CD14-positive monocyte (primary cell): ENCODE results near the gene STK32C. TPM values are rescaled to one million over a fixed set of nuclear protein-coding genes. Genes with fewer than 3 reads are reported as not detected.

Source experiments
- DNase-seq, 3 donors: peaks; one replicate each; pipeline ENCODE4 v3.0.0-alpha.2; 2011 to 2022
- H2AFZ ChIP-seq: 2 replicates; pipeline ENCODE4 v1.6.0; 2012; ENCODE audit warnings: mild to moderate bottlenecking, low read depth, low read length, inconsistent platforms; ENCODE audit not compliant: insufficient read depth, poor library complexity, severe bottlenecking
- H3K27ac ChIP-seq, 2 donors: 1 replicate in 1 of 2; 2 replicates in 1 of 2; pipeline ENCODE4 v1.5.1; 2012 to 2013; ENCODE audit warnings: low read length in 2 of 2, control low read depth in 1 of 2, inconsistent platforms in 1 of 2, low read depth in 1 of 2, mild to moderate bottlenecking in 1 of 2
- H3K27me3 ChIP-seq, 2 donors: one replicate each; pipeline versions ENCODE4 v1.6.0 to v1.6.1; 2011 to 2013; ENCODE audit warnings: low read length in 2 of 2; ENCODE audit not compliant: control insufficient read depth in 2 of 2, insufficient read depth in 2 of 2
- H3K36me3 ChIP-seq, 2 donors: replicated peaks in 1 of 2; 1 replicate in 1 of 2; 2 replicates in 1 of 2; pipeline versions ENCODE4 v1.5.1 to v1.6.1; 2012 to 2013; ENCODE audit warnings: low read length in 2 of 2, control low read depth in 1 of 2, inconsistent platforms in 1 of 2, mild to moderate bottlenecking in 1 of 2; ENCODE audit not compliant: insufficient read depth in 2 of 2, control insufficient read depth in 1 of 2
- H3K4me1 ChIP-seq, 2 donors: 1 replicate in 1 of 2; 2 replicates in 1 of 2; pipeline versions ENCODE4 v1.5.1 to v1.6.1; 2012 to 2013; ENCODE audit warnings: low read length in 2 of 2, control low read depth in 1 of 2, inconsistent platforms in 1 of 2, mild to moderate bottlenecking in 1 of 2, moderate library complexity in 1 of 2; ENCODE audit not compliant: insufficient read depth in 2 of 2, control insufficient read depth in 1 of 2
- H3K4me2 ChIP-seq: replicated peaks from 2 replicates; pipeline ENCODE3; 2012; ENCODE audit warnings: low read length, moderate library complexity, mild to moderate bottlenecking; ENCODE audit not compliant: poor library complexity, severe bottlenecking; ENCODE audit errors: extremely low read depth
- H3K4me3 ChIP-seq, 3 experiments: fragments of 200-600 bp in 1 of 3; sonication (generic) in 1 of 3; replicated peaks in 1 of 3; 1 replicate in 2 of 3; 2 replicates in 1 of 3; pipeline ENCODE4 v1.5.1; 2011 to 2013; ENCODE audit warnings: low read length in 3 of 3, mild to moderate bottlenecking in 3 of 3, control low read depth in 2 of 3, low read depth in 2 of 3, inconsistent platforms in 1 of 3, moderate library complexity in 1 of 3
- H3K79me2 ChIP-seq: 2 replicates; pipeline ENCODE4 v1.6.0; 2012; ENCODE audit warnings: mild to moderate bottlenecking, control low read depth, inconsistent platforms, low read length, moderate library complexity; ENCODE audit not compliant: insufficient read depth
- H3K9ac ChIP-seq: 2 replicates; pipeline ENCODE4 v1.6.0; 2017; ENCODE audit warnings: low read length, mild to moderate bottlenecking; ENCODE audit not compliant: insufficient read depth, poor library complexity, severe bottlenecking
- H3K9me3 ChIP-seq, 2 donors: replicated peaks in 1 of 2; 1 replicate in 1 of 2; 2 replicates in 1 of 2; pipeline versions ENCODE4 v1.5.1 to v1.6.1; 2012 to 2013; ENCODE audit warnings: low read length in 2 of 2, control low read depth in 1 of 2; ENCODE audit not compliant: control insufficient read depth in 1 of 2, insufficient read depth in 1 of 2
- H4K20me1 ChIP-seq: 2 replicates; pipeline ENCODE4 v1.6.0; 2012; ENCODE audit warnings: mild to moderate bottlenecking, low read length, control low read depth, moderate library complexity; ENCODE audit not compliant: insufficient read depth
- H3K27ac Mint-ChIP-seq, 7 donors: one replicate each; pipeline ENCODE4 v1.8.0; 2020; ENCODE audit warnings: mild to moderate bottlenecking in 7 of 7, mixed read lengths in 7 of 7, moderate library complexity in 6 of 7, inconsistent platforms in 2 of 7
- H3K27me3 Mint-ChIP-seq, 3 donors: one replicate each; pipeline ENCODE4 v1.8.0; 2021 to 2022; ENCODE audit warnings: low read depth in 3 of 3, mild to moderate bottlenecking in 3 of 3, mixed read lengths in 3 of 3, moderate library complexity in 3 of 3, inconsistent platforms in 1 of 3
- H3K36me3 Mint-ChIP-seq, 2 donors: one replicate each; pipeline ENCODE4 v1.8.0; 2020; ENCODE audit warnings: mixed read lengths in 2 of 2, inconsistent platforms in 1 of 2, mild to moderate bottlenecking in 1 of 2
- H3K4me1 Mint-ChIP-seq: one replicate; pipeline ENCODE4 v1.8.0; 2020; ENCODE audit warnings: mild to moderate bottlenecking, mixed read lengths
- H3K4me3 Mint-ChIP-seq, 2 donors: one replicate each; pipeline ENCODE4 v1.8.0; 2020; ENCODE audit warnings: mild to moderate bottlenecking in 2 of 2, mixed read lengths in 2 of 2, moderate library complexity in 1 of 2
- H3K9me3 Mint-ChIP-seq, 7 donors: one replicate each; pipeline ENCODE4 v1.8.0; 2020 to 2022; ENCODE audit warnings: mixed read lengths in 7 of 7, mild to moderate bottlenecking in 6 of 7, moderate library complexity in 6 of 7, inconsistent platforms in 2 of 7
- CTCF ChIP-seq: fragments of 200-600 bp; IDR thresholded peaks from one replicate; pipeline ENCODE4 v1.8.0; 2022; ENCODE audit warnings: antibody characterized with exemption, mild to moderate bottlenecking
- WGBS: methylation state at CpG from one replicate; pipeline ENCODE4 v1.1.5; 2013; ENCODE audit warnings: missing lambda C conversion rate; ENCODE audit not compliant: insufficient coverage; 5-methylcytosine and 5-hydroxymethylcytosine counted together
- intact Hi-C, 2 donors: fragments of 100-400 bp; cut with micrococcal nuclease; formaldehyde crosslinking; loops; one replicate each; pipeline versions ENCODE4 v1.15.0 to v1.15.1; 2023
- polyA plus RNA-seq, 3 donors: library from polyadenylated mRNA; depleted of rRNA in 1 of 3; unstranded in 2 of 3; stranded (reverse) in 1 of 3; fragments of 300-500 nt in 2 of 3; fragments of >200 nt in 1 of 3; fragmentation: Illumina TruSeq in 2 of 3; gene quantifications; 1 replicate in 2 of 3; 2 replicates in 1 of 3; pipeline ENCODE4 v1.2.3, GENCODE V29; 2012 to 2021

STK32C gene
- polyA plus RNA-seq, 3 donors, result 13.6 to 22.8 (median 18.4) TPM

DNA sequence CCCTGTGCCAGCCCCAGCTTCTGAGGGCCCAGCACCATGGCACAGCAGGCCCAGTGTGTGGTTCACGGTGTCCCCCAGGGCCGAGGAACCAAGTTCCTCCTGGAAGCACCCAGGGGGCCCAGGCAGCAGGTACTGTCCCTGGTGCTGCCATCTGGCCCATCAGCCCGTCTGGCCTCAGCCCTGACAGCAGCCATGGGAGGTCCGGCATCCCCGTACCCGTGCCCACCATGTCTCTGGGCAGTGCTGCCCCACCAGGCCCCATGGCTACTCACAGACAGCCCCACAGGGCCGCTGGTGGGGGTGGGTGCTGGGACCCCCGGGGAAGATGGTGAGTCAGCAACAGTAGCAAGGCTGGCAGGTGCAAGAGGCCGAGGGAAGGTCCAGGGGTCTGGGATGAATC is 32.8 kb downstream of the STK32C start:
- no peaks in the 10 kb centered on the region for H3K79me2 ChIP-seq
- no peak overlapping the region for H3K4me3 ChIP-seq
- peaks cover 0 to 2% (median 0%) of the 10 kb centered on the region in 7 donors for H3K9me3 Mint-ChIP-seq
- H2AFZ ChIP-seq, result no peak overlapping the region
- peaks cover 49% of the 10 kb centered on the region for H4K20me1 ChIP-seq
- H3K27me3 Mint-ChIP-seq, result peaks cover 2 to 7% (median 4%) of the 10 kb centered on the region in 3 donors
- no peak for TF ChIP-seq CTCF
- H3K9ac ChIP-seq, result no peak overlapping the region
- peaks cover under 1% of the 10 kb centered on the region for H3K4me1 Mint-ChIP-seq
- H3K4me2 ChIP-seq, result no peak overlapping the region
- no peak overlapping the region for H3K27ac ChIP-seq
- no peaks in the 10 kb centered on the region for H3K4me1 ChIP-seq
- H3K9me3 ChIP-seq, result no peaks in the 10 kb centered on the region
- no peaks in the 10 kb centered on the region for H3K36me3 ChIP-seq
- 91% methylated on average over 7 of the region's 9 CpGs for WGBS
- intact Hi-C loops, result no loop called here
- H3K4me3 Mint-ChIP-seq, result no peak overlapping the region
- no peaks in the 10 kb centered on the region for H3K27me3 ChIP-seq
- no peak for DNase-seq
- peaks cover 2 to 4% of the 10 kb centered on the region in 2 donors for H3K36me3 Mint-ChIP-seq
- peak overlapping the region in 1 of 7 donors; percentile 42 for H3K27ac Mint-ChIP-seq

DNA sequence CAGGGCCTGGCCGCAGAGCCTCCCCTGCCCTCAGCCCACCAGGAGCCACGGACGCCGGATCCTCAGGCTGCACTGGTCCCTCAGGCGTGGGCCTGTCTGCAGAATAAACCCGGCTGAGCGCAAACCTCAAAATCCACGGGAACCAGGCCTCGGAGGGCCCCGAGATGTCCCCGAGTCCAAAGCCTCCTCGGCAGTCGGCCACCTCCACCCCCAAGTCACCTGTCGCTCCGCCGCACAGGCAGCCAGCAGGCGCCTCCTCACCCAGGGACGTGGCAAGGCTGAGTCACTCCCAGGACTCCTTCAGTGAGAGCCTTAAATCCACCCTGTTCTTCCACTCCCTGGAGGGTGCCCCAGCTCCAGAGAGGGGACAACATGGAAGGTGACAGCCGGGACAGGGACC is 33.2 kb downstream of the STK32C start:
- 95% methylated on average over 18 of the region's 19 CpGs for WGBS
- peaks cover 0 to under 1% (median 0%) of the 10 kb centered on the region in 7 donors for H3K9me3 Mint-ChIP-seq

More for the DNA sequence above, 33.2 kb downstream of the STK32C start:
- H3K4me1 ChIP-seq, result no peaks in the 10 kb centered on the region
- Mint-ChIP-seq H3K27ac (no peak overlapping the region), H3K4me1 (no peaks in the 10 kb centered on the region), H3K27me3 (peaks cover 2 to 5% (median 4%) of the 10 kb centered on the region in 3 donors), H3K36me3 (peaks cover 2 to 4% of the 10 kb centered on the region in 2 donors), H3K4me3 (no peak overlapping the region)
- H3K4me3 ChIP-seq, result no peak overlapping the region
- H3K27ac ChIP-seq, result no peak overlapping the region
- H3K4me2 ChIP-seq, result no peak overlapping the region
- no peaks in the 10 kb centered on the region for H3K27me3 ChIP-seq
- H3K9me3 ChIP-seq, result no peaks in the 10 kb centered on the region
- DNase-seq, result no peak
- H2AFZ ChIP-seq, result no peak overlapping the region
- peaks cover 45% of the 10 kb centered on the region for H4K20me1 ChIP-seq
- intact Hi-C loops, result no loop called here
- TF ChIP-seq CTCF, result no peak
- no peak overlapping the region for H3K9ac ChIP-seq
- no peaks in the 10 kb centered on the region for H3K79me2 ChIP-seq
- no peaks in the 10 kb centered on the region for H3K36me3 ChIP-seq
